Activated naive CD4-positive, alpha-beta T cell treated with anti-CD3 and anti-CD28 coated beads, Interleukin-2, amount 50 U/mL, for 24 hours (primary cell): Measurements from ENCODE around the gene SPIB.

ENCODE experiments used
- H3K27ac Mint-ChIP-seq: one replicate; pipeline ENCODE4 v1.8.0; 2021; ENCODE audit warnings: mild to moderate bottlenecking, mixed read lengths
- H3K27me3 Mint-ChIP-seq: one replicate; pipeline ENCODE4 v1.8.0; 2021; ENCODE audit warnings: mixed read lengths
- H3K36me3 Mint-ChIP-seq: one replicate; pipeline ENCODE4 v1.8.0; 2021; ENCODE audit warnings: mixed read lengths
- H3K4me1 Mint-ChIP-seq: one replicate; pipeline ENCODE4 v1.8.0; 2021; ENCODE audit warnings: mixed read lengths
- H3K4me3 Mint-ChIP-seq: one replicate; pipeline ENCODE4 v1.8.0; 2021; ENCODE audit warnings: mild to moderate bottlenecking, mixed read lengths
- H3K9me3 Mint-ChIP-seq: one replicate; pipeline ENCODE4 v1.8.0; 2021; ENCODE audit warnings: mixed read lengths

SPIB gene

DNA sequence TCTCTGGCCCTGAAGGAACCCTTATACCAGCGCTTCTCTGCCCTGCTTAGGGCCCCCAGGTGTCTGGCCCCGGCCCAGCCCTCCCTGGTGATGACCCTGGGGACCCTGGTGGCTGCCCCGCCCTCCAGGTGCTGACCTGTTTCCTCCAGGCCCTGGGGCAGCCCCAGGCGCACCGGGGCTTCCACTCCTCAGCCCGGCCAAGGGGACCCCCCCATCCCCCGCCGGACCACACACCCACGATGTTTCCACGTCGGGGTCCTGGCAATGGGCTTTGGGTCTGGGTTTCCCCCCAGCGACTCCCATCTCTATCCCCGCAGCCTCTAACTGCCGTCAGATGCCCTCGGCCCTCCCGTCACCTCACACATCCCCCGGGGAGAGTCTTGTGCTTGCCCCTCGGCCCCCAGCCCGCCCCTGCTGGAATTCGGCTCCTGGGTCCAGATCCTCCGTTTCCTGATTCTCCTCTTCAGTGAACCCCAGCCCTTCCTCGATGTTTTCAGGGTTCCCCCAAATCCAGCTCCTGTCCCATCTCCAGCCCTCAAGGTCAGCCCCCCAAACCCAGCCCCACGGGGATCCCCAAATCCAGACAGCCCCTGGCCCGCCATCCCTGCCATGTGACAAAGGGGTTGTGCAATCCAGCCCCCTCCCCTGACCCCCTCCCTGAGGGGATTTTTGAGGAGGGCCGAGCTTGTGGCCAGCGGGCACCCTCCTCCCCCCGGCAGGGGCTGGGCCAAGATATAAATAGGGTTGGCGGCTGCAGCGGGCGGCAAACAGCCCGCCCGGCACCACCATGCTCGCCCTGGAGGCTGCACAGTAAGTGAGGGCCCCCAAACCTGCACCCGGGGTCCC is at the start of gene SPIB:
TSS of gene SPIB (plus strand) at position 763 of the 846 bp plus-strand sequence. CDS start at position 788, 25 bp downstream.
- Mint-ChIP-seq H3K27ac (peak within 1 kb of the TSS; percentile 73), H3K27me3 (peaks cover 19% of the 10 kb centered on the region), H3K4me3 (no peak within 1 kb of the TSS), H3K4me1 (peaks cover 14% of the 10 kb centered on the region), H3K36me3 (peaks cover 1% of the 10 kb centered on the region), H3K9me3 (no peaks in the 10 kb centered on the region)

DNA sequence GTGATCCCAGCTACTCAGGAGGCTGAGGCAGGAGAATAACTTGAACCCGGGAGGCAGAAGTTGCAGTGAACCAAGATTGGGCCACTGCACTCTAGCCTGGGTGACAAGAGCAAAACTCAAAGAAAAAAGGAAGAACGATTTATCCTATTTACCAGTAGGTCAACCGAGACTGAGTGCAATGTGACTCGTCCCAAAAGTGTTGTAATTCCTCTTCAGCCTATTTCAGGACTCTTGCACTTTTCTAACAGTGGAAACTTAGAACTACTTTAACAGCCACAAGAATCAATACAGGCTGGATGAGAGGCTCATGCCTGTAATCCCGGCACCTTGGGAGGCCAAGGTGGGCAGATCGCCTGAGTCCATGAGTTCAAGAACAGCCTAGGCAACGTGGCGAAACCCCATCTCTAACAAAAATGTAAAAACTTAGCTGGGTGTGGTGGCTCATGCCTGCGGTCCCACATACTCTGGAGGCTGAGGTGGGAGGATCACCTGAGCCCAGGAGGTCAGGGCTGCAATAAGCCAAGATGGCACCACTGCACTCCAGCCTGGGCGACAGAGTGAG is 46.7 kb upstream of the SPIB start:
- H3K4me1 Mint-ChIP-seq, result peaks cover 21% of the 10 kb centered on the region
- H3K27ac Mint-ChIP-seq, result no peak overlapping the region
- H3K4me3 Mint-ChIP-seq, result no peak overlapping the region
- H3K9me3 Mint-ChIP-seq, result no peaks in the 10 kb centered on the region
- no peaks in the 10 kb centered on the region for H3K27me3 Mint-ChIP-seq
- no peaks in the 10 kb centered on the region for H3K36me3 Mint-ChIP-seq

DNA sequence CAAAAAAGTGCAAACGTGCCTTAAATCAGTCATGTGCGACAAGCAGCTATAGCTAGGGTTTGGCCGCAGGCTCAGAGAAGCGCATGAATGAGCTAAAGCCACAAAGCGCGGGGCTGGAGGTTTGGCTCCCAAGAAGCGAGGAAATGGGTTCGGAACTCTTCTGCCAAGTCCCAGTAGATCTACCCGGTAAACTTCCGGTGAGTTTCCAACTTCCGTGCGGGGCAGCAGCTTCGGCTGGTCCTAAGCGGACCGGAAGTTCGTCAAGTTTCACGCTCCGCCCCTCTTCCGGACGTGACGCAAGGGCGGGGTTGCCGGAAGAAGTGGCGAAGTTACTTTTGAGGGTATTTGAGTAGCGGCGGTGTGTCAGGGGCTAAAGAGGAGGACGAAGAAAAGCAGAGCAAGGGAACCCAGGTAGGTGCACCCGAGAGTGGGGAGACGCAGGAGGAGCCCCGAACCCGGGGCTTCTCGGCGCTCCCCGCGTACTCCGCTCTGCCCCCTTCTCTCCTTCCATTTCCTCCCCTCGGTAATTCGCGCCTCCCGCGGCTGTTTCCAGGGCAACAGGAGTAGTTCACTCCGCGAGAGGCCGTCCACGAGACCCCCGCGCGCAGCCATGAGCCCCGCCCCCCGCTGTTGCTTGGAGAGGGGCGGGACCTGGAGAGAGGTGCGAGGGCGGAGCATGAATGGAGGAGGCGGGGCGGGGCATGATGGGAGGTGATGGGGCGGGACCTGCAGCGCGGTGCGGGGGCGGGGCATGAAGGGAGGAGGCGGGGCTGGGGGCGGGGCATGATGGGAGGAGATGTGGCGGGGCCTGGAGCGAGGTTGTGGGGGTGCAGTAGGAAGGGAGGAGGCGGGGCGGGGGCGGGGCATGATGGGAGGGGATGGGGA is 42.3 kb upstream of the SPIB start, which contains the start of gene NR1H2:
TSS of gene NR1H2 (plus strand) at position 292 of the 885 bp plus-strand sequence. CDS start 1,149 bp downstream, outside the sequence.
- H3K4me3 Mint-ChIP-seq, result peak within 1 kb of the TSS; percentile 97
- peaks cover 12% of the 10 kb centered on the region for H3K36me3 Mint-ChIP-seq
- no peaks in the 10 kb centered on the region for H3K27me3 Mint-ChIP-seq
- peaks cover 19% of the 10 kb centered on the region for H3K4me1 Mint-ChIP-seq
- H3K27ac Mint-ChIP-seq, result peak within 1 kb of the TSS; percentile 97
- H3K9me3 Mint-ChIP-seq, result no peaks in the 10 kb centered on the region

DNA sequence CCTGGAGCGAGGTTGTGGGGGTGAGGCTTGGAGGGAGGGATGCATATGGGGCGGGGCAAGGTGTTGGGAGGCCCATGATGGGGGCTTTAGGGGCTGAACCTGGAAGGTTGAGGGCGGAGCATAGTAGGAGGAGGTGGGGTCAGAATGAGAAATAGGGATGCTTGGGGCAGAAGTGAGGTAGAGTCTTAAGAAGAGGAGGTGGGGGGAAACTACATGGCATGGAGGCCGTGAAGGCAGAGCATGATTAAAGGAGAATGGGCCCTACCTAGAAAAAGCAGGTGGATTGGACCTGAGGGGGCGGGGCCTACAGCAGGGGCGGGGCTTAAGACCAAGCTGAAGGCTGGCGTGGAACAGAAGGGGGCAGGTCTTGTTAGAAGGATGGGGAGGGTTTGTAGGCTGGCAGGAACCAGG is 41.7 kb upstream of the SPIB start:
- Mint-ChIP-seq H3K27me3 (no peaks in the 10 kb centered on the region), H3K4me1 (peaks cover 19% of the 10 kb centered on the region), H3K9me3 (no peaks in the 10 kb centered on the region), H3K4me3 (peak overlapping the region; percentile 76), H3K36me3 (peaks cover 12% of the 10 kb centered on the region), H3K27ac (peak overlapping the region; percentile 23)

DNA sequence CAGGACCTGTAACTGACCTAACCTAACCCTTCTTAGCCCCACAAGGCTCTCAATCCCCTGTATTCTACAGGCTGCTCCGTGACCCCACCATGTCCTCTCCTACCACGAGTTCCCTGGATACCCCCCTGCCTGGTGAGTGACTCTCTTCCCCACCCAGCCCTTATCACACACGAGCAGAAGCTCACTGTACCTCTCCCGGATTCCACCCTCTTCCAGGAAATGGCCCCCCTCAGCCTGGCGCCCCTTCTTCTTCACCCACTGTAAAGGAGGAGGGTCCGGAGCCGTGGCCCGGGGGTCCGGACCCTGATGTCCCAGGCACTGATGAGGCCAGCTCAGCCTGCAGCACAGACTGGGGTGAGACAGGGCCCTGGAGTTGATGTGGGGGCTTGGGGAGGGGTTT is 41.2 kb upstream of the SPIB start:
- H3K9me3 Mint-ChIP-seq, result no peaks in the 10 kb centered on the region
- peak overlapping the region; percentile 76 for H3K4me3 Mint-ChIP-seq
- H3K4me1 Mint-ChIP-seq, result peaks cover 19% of the 10 kb centered on the region
- peaks cover 12% of the 10 kb centered on the region for H3K36me3 Mint-ChIP-seq
- H3K27ac Mint-ChIP-seq, result no peak overlapping the region
- no peaks in the 10 kb centered on the region for H3K27me3 Mint-ChIP-seq

DNA sequence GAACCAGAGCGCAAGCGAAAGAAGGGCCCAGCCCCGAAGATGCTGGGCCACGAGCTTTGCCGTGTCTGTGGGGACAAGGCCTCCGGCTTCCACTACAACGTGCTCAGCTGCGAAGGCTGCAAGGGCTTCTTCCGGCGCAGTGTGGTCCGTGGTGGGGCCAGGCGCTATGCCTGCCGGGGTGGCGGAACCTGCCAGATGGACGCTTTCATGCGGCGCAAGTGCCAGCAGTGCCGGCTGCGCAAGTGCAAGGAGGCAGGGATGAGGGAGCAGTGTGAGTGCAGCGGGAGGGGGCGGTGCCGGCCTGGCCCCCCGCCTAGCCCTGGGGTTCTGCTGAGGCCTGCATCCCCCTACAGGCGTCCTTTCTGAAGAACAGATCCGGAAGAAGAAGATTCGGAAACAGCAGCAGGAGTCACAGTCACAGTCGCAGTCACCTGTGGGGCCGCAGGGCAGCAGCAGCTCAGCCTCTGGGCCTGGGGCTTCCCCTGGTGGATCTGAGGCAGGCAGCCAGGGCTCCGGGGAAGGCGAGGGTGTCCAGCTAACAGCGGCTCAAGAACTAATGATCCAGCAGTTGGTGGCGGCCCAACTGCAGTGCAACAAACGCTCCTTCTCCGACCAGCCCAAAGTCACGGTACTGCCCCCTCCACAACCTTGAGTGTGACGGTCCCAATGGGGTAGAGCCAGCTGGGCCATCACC is 40.4 kb upstream of the SPIB start:
- Mint-ChIP-seq H3K4me1 (peaks cover 22% of the 10 kb centered on the region), H3K4me3 (peak overlapping the region; percentile 76), H3K27me3 (no peaks in the 10 kb centered on the region), H3K36me3 (peaks cover 12% of the 10 kb centered on the region), H3K9me3 (no peaks in the 10 kb centered on the region), H3K27ac (no peak overlapping the region)

DNA sequence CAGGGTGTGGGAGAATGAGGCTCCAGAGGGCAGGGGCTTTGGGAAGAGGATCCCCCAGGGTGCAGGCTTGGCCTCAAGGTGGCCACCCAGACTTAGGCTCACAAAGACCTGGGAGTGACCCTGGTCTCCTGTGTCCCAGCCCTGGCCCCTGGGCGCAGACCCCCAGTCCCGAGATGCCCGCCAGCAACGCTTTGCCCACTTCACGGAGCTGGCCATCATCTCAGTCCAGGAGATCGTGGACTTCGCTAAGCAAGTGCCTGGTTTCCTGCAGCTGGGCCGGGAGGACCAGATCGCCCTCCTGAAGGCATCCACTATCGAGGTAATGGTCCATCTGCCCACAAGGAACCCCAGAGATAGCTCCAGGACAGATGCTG is 39.9 kb upstream of the SPIB start:
- H3K27ac Mint-ChIP-seq, result peak overlapping the region; percentile 59
- peaks cover 12% of the 10 kb centered on the region for H3K36me3 Mint-ChIP-seq
- peaks cover 27% of the 10 kb centered on the region for H3K4me1 Mint-ChIP-seq
- H3K9me3 Mint-ChIP-seq, result no peaks in the 10 kb centered on the region
- no peak overlapping the region for H3K4me3 Mint-ChIP-seq
- no peaks in the 10 kb centered on the region for H3K27me3 Mint-ChIP-seq

DNA sequence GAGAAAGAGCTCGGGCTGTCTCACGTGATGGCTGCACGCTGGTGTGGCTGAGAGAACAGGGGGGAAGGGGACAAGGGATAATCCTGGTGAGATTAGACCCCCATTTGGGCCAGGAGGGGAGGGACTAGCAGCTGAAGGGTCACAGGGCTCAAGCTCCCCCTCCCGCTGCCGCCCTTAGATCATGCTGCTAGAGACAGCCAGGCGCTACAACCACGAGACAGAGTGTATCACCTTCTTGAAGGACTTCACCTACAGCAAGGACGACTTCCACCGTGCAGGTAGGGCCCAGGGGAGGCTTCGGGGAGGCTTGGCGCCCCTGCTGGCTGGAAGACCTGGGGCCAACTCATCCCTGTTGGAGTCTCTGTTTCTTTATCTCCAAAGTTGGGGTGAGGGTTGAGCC is 39.1 kb upstream of the SPIB start:
- Mint-ChIP-seq H3K4me3 (peak overlapping the region; percentile 16), H3K9me3 (no peaks in the 10 kb centered on the region), H3K36me3 (peaks cover 12% of the 10 kb centered on the region), H3K4me1 (peaks cover 30% of the 10 kb centered on the region), H3K27me3 (no peaks in the 10 kb centered on the region), H3K27ac (no peak overlapping the region)

DNA sequence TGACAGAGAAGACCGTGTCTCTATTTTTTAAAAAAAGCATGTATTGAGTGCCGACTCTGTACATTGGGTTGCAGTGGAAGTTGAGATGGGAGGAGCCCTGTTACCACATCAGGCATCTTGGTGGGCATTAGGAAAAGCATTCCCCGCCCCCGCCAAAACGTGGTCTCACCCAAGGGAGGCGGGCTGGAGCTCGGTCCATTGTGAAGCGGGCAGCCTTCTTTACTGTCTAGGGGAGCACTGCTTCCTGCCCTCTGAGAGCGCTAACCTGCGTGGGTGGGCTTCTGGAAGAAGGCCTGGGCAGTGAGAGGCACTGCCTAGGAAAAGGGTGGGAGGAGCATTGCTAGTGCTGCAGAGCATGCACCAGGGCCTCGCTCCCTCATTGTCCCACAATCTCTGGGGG is 38.6 kb upstream of the SPIB start:
- Mint-ChIP-seq H3K27me3 (no peaks in the 10 kb centered on the region), H3K4me1 (peaks cover 35% of the 10 kb centered on the region), H3K9me3 (no peaks in the 10 kb centered on the region), H3K27ac (no peak overlapping the region), H3K4me3 (no peak overlapping the region), H3K36me3 (peaks cover 13% of the 10 kb centered on the region)

DNA sequence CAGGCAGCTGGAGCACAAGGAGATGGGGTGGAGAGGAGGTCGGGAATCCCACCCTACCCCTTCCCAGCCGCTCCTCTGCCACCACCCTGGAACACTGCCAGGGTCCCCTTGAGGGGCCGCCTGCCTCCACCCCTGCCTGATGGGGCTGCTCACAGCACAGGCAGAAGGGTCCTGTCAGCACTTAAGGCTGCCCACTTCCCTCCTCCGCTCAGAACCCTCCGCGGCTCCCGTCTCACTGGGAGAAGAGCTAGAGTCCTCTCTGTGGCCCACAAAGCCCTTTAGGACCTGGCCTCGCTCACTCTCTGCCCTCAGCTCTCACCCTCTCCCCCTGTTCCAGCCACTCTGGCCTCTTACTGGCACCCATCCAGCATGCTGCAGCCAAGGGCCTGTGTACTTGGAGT is 38.0 kb upstream of the SPIB start:
- H3K36me3 Mint-ChIP-seq, result peaks cover 14% of the 10 kb centered on the region
- no peak overlapping the region for H3K4me3 Mint-ChIP-seq
- no peak overlapping the region for H3K27ac Mint-ChIP-seq

DNA sequence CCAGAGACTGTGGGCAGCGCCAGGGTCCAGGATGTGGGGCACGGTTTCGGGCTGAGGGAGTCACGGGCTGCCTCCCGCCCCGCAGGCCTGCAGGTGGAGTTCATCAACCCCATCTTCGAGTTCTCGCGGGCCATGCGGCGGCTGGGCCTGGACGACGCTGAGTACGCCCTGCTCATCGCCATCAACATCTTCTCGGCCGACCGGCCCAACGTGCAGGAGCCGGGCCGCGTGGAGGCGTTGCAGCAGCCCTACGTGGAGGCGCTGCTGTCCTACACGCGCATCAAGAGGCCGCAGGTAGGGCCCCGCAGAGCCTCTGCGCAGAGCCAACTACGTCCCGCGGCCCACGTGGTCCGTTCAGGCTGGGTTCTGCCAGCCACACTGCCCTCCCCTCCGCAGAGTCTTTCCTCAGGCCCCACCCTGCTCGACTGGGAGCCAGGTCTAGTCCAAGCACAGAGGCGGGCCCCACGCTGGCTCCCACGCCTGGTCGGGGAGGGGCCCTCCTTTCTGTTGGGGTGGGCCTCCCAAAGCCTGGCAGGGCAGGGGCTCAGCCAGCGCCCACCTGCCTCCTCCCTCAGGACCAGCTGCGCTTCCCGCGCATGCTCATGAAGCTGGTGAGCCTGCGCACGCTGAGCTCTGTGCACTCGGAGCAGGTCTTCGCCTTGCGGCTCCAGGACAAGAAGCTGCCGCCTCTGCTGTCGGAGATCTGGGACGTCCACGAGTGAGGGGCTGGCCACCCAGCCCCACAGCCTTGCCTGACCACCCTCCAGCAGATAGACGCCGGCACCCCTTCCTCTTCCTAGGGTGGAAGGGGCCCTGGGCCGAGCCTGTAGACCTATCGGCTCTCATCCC is 36.6 kb upstream of the SPIB start:
- H3K4me1 Mint-ChIP-seq, result peaks cover 38% of the 10 kb centered on the region
- H3K4me3 Mint-ChIP-seq, result no peak overlapping the region
- H3K27ac Mint-ChIP-seq, result no peak overlapping the region
- H3K36me3 Mint-ChIP-seq, result peaks cover 14% of the 10 kb centered on the region
- H3K9me3 Mint-ChIP-seq, result no peaks in the 10 kb centered on the region
- no peaks in the 10 kb centered on the region for H3K27me3 Mint-ChIP-seq

More for the DNA sequence above, 38.0 kb upstream of the SPIB start:
- peaks cover 39% of the 10 kb centered on the region for H3K4me1 Mint-ChIP-seq
- no peaks in the 10 kb centered on the region for H3K27me3 Mint-ChIP-seq
- H3K9me3 Mint-ChIP-seq, result no peaks in the 10 kb centered on the region

DNA sequence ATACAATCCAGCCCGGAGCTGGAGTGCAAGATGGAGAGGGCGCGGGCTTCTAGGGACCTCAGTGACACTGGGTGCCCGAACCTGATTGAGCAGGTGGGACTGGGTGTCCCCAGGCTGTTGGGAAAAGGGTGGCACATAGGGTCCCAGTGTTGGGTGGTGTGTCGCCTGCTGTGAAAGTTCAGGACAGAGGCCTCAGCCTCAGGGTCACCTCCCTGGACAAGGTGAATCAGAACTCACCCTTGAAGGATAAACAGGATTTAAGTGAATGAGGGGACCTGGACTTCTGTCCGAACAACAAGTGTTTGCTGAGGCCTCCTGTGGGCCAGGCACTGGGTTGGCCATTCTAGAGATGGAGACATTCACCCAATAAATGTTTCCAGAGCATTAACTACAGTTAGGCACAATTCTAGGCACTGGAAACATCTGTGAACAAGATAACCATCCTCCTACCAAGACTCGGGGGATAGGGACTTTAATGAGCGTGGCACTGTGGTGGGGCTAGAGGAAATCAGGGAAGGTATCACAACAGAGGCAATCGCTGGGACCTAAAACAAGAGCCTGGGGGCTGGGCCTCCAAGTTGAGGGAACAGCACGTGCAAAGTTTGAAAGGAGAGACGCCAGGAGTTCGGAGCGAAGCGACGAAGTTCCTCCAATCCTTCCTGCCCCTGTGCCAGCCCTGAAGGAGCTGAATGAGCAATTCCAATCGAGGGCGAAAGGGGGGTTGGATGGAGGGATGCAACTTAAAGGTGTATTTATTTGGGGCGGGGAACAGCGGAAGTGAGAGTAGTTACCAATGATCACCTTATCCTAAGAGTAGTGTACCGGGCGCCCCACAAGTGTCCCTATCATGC is 35.5 kb upstream of the SPIB start:
- Mint-ChIP-seq H3K4me3 (peak overlapping the region; percentile 95), H3K9me3 (no peaks in the 10 kb centered on the region), H3K36me3 (peaks cover 15% of the 10 kb centered on the region), H3K4me1 (peaks cover 36% of the 10 kb centered on the region), H3K27me3 (no peaks in the 10 kb centered on the region), H3K27ac (peak overlapping the region; percentile 92)

DNA sequence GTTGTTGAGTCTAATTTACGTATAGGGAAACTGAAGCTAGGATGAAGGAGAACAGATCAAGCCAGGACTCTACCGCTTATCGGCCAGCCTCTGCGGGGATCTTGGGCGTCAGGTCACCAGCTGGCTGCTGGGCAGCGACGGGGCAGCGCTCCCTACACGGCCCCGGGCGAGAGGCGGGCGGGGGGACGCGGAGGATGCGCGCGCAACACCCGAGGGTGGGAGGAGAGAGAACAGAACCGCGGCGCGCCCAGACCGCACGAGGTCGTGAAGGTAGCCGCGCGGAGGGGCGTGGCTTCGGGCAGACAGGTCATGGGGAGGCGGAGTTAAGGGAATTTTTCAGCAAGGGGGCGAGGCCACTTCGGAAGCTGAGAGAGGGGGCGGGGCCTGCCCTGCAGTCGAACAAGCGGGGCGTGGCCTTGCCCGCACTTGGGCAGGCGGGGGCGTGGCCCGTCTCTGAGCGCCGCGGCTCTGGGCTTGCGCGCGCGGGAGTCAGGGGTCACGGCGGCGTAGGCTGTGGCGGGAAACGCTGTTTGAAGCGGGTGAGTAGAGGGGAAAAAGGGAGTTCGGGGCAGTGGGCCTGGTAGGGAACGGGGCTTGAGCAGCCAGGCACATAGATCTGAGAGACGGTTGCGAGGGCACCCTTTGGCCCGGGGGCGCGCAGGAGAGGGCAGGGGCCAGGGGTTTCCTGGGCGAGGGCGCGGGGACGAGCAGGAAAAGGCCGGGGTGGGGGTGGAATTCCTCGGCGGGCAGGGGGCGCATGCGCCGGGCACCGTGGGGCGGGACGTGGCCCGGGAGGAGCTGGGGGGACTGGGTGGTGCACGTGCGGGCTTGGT is 34.7 kb upstream of the SPIB start, which contains the start of gene POLD1:
TSS of gene POLD1 (plus strand) at position 496 of the 833 bp plus-strand sequence. CDS start 14,505 bp downstream, outside the sequence.
- Mint-ChIP-seq H3K9me3 (no peaks in the 10 kb centered on the region), H3K4me1 (peaks cover 35% of the 10 kb centered on the region), H3K27me3 (no peaks in the 10 kb centered on the region), H3K36me3 (peaks cover 14% of the 10 kb centered on the region), H3K27ac (peak within 1 kb of the TSS; percentile 92), H3K4me3 (peak within 1 kb of the TSS; percentile 95)
